KMS-11 (cell line): ENCODE measurements around the gene MAP2K1.

Experiments used
- H2AFZ ChIP-seq: fragments of 200-600 bp; sonication (generic); 2 replicates; pipeline ENCODE4 v1.6.1; 2016; ENCODE audit warnings: antibody characterized with exemption, mixed run types, low read depth
- H3K27ac ChIP-seq: fragments of 200-600 bp; sonication (generic); 2 replicates; pipeline ENCODE4 v1.6.1; 2016; ENCODE audit warnings: mild to moderate bottlenecking, mixed run types
- H3K27me3 ChIP-seq: fragments of 200-600 bp; sonication (generic); 2 replicates; pipeline ENCODE4 v1.6.1; 2017; ENCODE audit warnings: mild to moderate bottlenecking, low read depth, mixed run types, moderate library complexity; ENCODE audit not compliant: insufficient read depth
- H3K36me3 ChIP-seq: fragments of 200-600 bp; sonication (generic); 2 replicates; pipeline ENCODE4 v1.6.1; 2017; ENCODE audit warnings: mild to moderate bottlenecking, mixed run types; ENCODE audit not compliant: insufficient read depth
- H3K4me1 ChIP-seq: fragments of 200-600 bp; sonication (generic); 2 replicates; pipeline ENCODE4 v1.6.1; 2016; ENCODE audit warnings: mild to moderate bottlenecking, low read depth, mixed run types; ENCODE audit not compliant: poor library complexity, severe bottlenecking
- H3K4me2 ChIP-seq: fragments of 200-600 bp; sonication (generic); 2 replicates; pipeline ENCODE4 v1.7.0; 2016; ENCODE audit warnings: mild to moderate bottlenecking, mixed run types
- H3K4me3 ChIP-seq: fragments of 200-600 bp; sonication (generic); IDR thresholded peaks from 2 replicates; pipeline ENCODE4 v1.6.1; 2017; ENCODE audit warnings: low read depth, low read length, mixed read lengths; ENCODE audit not compliant: insufficient read depth
- H3K79me2 ChIP-seq: fragments of 200-600 bp; sonication (generic); 2 replicates; pipeline ENCODE4 v1.6.1; 2016; ENCODE audit warnings: low read depth, mixed run types; ENCODE audit not compliant: insufficient read depth
- H3K9ac ChIP-seq: fragments of 200-600 bp; sonication (generic); 2 replicates; pipeline ENCODE4 v1.6.1; 2016; ENCODE audit warnings: mild to moderate bottlenecking, mixed run types
- H4K20me1 ChIP-seq: fragments of 200-600 bp; sonication (generic); 2 replicates; pipeline ENCODE4 v1.6.1; 2016; ENCODE audit warnings: mild to moderate bottlenecking, mixed run types; ENCODE audit not compliant: insufficient read depth
- CTCF ChIP-seq: fragments of 200-600 bp; sonication (generic); conservative IDR thresholded peaks from 2 replicates; pipeline ENCODE4 v1.6.1; 2017; ENCODE audit warnings: low read depth, mild to moderate bottlenecking, antibody characterized with exemption, low read length, moderate library complexity, mixed read lengths

MAP2K1 gene

GRCh38 chr15:66472176-66472999 lies 85.7 kb downstream of the MAP2K1 start:
- Histone ChIP-seq H2AFZ (no peak overlapping the region), H3K27ac (no peak overlapping the region), H3K9ac (no peak overlapping the region), H3K4me2 (no peak overlapping the region), H3K27me3 (no peaks in the 10 kb centered on the region), H3K4me3 (no peak overlapping the region), H3K4me1 (no peaks in the 10 kb centered on the region), H3K79me2 (no peaks in the 10 kb centered on the region), H3K36me3 (no peaks in the 10 kb centered on the region), H4K20me1 (no peaks in the 10 kb centered on the region)
- TF ChIP-seq CTCF: no peak

GRCh38 chr15:66474135-66474534 lies 87.4 kb downstream of the MAP2K1 start:
- no peak overlapping the region for H3K9ac ChIP-seq
- H3K4me2 ChIP-seq: no peak overlapping the region
- H3K36me3 ChIP-seq: no peaks in the 10 kb centered on the region
- no peak overlapping the region for H3K27ac ChIP-seq
- no peaks in the 10 kb centered on the region for H3K27me3 ChIP-seq
- no peaks in the 10 kb centered on the region for H3K79me2 ChIP-seq
- no peak overlapping the region for H3K4me3 ChIP-seq
- no peak overlapping the region for H2AFZ ChIP-seq
- no peaks in the 10 kb centered on the region for H3K4me1 ChIP-seq
- TF ChIP-seq CTCF: no peak
- H4K20me1 ChIP-seq: no peaks in the 10 kb centered on the region

DNA sequence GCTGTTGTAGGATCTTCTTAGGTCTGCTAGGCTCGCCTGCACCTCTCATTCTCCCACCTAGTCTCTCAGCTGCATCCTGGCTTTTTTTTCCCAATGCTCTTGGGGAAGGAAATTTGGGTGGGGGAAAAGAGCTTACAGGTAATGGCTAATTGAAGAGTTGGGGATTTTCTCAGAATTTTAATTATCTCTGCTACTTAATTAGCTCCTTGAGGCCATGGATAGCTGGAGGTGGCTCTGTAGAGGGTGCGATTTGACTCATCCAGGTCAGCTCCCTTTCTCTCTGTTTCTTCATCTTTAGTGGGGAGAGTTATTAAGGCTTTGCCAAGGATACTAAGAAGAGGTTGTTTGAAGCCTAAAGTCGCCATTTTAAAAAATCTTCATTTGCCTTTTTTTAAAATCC lies 88.3 kb downstream of the MAP2K1 start:
- no peaks in the 10 kb centered on the region for H3K36me3 ChIP-seq
- H3K4me2 ChIP-seq: no peak overlapping the region
- no peak for TF ChIP-seq CTCF
- no peaks in the 10 kb centered on the region for H4K20me1 ChIP-seq
- H3K4me3 ChIP-seq: no peak overlapping the region
- H3K27ac ChIP-seq: no peak overlapping the region
- no peak overlapping the region for H3K9ac ChIP-seq
- no peak overlapping the region for H2AFZ ChIP-seq
- no peaks in the 10 kb centered on the region for H3K27me3 ChIP-seq
- H3K4me1 ChIP-seq: no peaks in the 10 kb centered on the region
- H3K79me2 ChIP-seq: no peaks in the 10 kb centered on the region

DNA sequence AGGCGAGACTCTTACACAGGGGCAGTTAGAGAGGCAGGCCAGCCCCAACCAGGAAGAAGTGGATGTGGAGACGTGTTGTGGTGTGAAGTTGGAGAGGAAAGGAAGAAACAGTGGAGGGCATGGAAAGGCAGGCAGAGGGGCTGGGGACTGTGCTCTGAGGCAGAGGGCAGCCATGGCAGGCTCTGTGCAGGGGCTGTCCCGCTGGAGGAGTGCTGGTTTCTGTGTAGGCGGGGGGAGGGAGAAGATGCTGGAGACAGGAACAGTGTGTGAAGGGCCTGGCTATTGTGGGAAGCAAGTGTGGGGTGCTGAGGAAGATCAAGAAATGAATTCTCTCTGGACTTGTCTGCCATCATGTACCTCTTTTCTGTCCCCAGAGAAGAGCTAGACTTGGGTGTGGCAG lies 89.8 kb downstream of the MAP2K1 start:
- H3K4me1 ChIP-seq: no peaks in the 10 kb centered on the region
- no peak for TF ChIP-seq CTCF
- no peak overlapping the region for H3K4me3 ChIP-seq
- H3K27me3 ChIP-seq: no peaks in the 10 kb centered on the region
- H3K36me3 ChIP-seq: no peaks in the 10 kb centered on the region
- no peaks in the 10 kb centered on the region for H4K20me1 ChIP-seq
- no peak overlapping the region for H3K9ac ChIP-seq
- no peaks in the 10 kb centered on the region for H3K79me2 ChIP-seq
- H3K27ac ChIP-seq: no peak overlapping the region
- H3K4me2 ChIP-seq: no peak overlapping the region
- H2AFZ ChIP-seq: no peak overlapping the region
